Adrenal gland (tissue), 12 donors: ENCODE results near the gene KCNMB1. TPM values are rescaled to one million over a fixed set of nuclear protein-coding genes. Genes with fewer than 3 reads are reported as not detected.

Experiments used
- DNase-seq, 7 donors: peaks; one replicate each; pipeline ENCODE4 v3.0.0-alpha.2; 2019 to 2020
- H3K27ac ChIP-seq, 5 donors: fragments of 200-600 bp; sonication (generic) in 4 of 5; 1 replicate in 3 of 5; 2 replicates in 2 of 5; pipeline versions ENCODE4 v1.5.1 to v1.8.0; 2016 to 2020; ENCODE audit warnings: mild to moderate bottlenecking in 1 of 5
- H3K27me3 ChIP-seq: fragments of 200-600 bp; 2 replicates; pipeline ENCODE4 v1.8.0; 2021
- H3K36me3 ChIP-seq, 2 donors: fragments of 200-600 bp; replicated peaks in 1 of 2; 1 replicate in 1 of 2; 2 replicates in 1 of 2; pipeline versions ENCODE4 v1.5.1 to v1.8.0; 2018 to 2022
- H3K4me1 ChIP-seq, 2 donors: fragments of 200-600 bp; replicated peaks in 1 of 2; 1 replicate in 1 of 2; 2 replicates in 1 of 2; pipeline versions ENCODE4 v1.5.1 to v1.8.0; 2018 to 2021
- H3K4me3 ChIP-seq, 4 donors: fragments of 200-600 bp; sonication (generic) in 3 of 4; one replicate each; pipeline ENCODE4 v1.5.1; 2016 to 2018
- H3K9me3 ChIP-seq, 3 donors: fragments of 200-600 bp; sonication (generic) in 1 of 3; replicated peaks in 1 of 3; 1 replicate in 2 of 3; 2 replicates in 1 of 3; pipeline versions ENCODE4 v1.5.1 to v1.8.0; 2016 to 2021
- POLR2A ChIP-seq, 2 donors: fragments of 450-650 bp; IDR thresholded peaks; one replicate each; pipeline ENCODE4 v1.6.1; 2017; ENCODE audit warnings: antibody characterized with exemption in 2 of 2, mild to moderate bottlenecking in 2 of 2, moderate library complexity in 1 of 2
- whole genome bisulfite sequencing, 4 donors: extraction: QIAGEN DNeasy Blood & Tissue Kit in 2 of 4; methylation state at CpG; one replicate each; pipeline versions ENCODE4 v1.1.5 to v1.1.7; 2013 to 2017; 5-methylcytosine and 5-hydroxymethylcytosine counted together
- intact Hi-C, 2 donors: fragments of 100-400 bp; cut with DNase I; formaldehyde crosslinking; loops; one replicate each; pipeline versions ENCODE4 v1.14.1 to v1.15.0; 2022 to 2023
- polyA plus RNA-seq, 3 donors: library from polyadenylated mRNA; stranded (reverse); fragments of 200-250 nt in 2 of 3; fragments of 350-450 nt in 1 of 3; fragmentation: Illumina TruSeq in 1 of 3; extraction: RNeasy Lipid Tissue Mini Kit (QIAGEN cat#74804) in 1 of 3; gene quantifications; one replicate each; pipeline ENCODE4 v1.2.3, GENCODE V29; 2013 to 2014
- total RNA-seq, 9 donors: library from RNA; depleted of rRNA in 4 of 9; stranded (reverse); fragments of >200 nt in 4 of 9; fragments of 120-200 nt in 1 of 9; fragmentation: NEBNext Ultra II Directional in 1 of 9; extraction: Animal tissue kit (Norgen Biotek cat#: 25700) in 1 of 9; gene quantifications; one replicate each; pipeline versions ENCODE4 v1.1.0 to v1.2.4, GENCODE V29; 2013 to 2023
- TF ChIP-seq, protein P1 (sequence below), 6 experiments: fragments of 450-650 bp in 4 of 6; fragments of 200-600 bp in 2 of 6; sonication (generic) in 1 of 6; IDR thresholded peaks; 1 replicate in 5 of 6; 2 replicates in 1 of 6; pipeline versions ENCODE4 v1.5.1 to v1.8.0; 2016 to 2021; ENCODE audit warnings: antibody characterized with exemption in 6 of 6, mild to moderate bottlenecking in 2 of 6, moderate library complexity in 1 of 6
- donor health status: healthy with polysubstance abuse.
- donor health status: Bipolar disorder and iron deficiency.
- donor health status: DM: yes; HTN: yes; CAD: no.
- donor health status: DM: no; HTN: no; CAD: no.
- donor health status: DM: no; HTN: no; CAD: no.
- donor health status: DM: yes; HTN: yes; CAD: no.

Gene KCNMB1
- total and polyA plus RNA-seq, 12 donors, result 0.11 to 3.2 (median 0.89) TPM

- H3K27ac ChIP-seq, result no peak overlapping the region
- no peaks in the 10 kb centered on the region for H3K9me3 ChIP-seq
- 80 to 85% (median 82%) methylated on average over 9 to 10 of the region's 10 CpGs for WGBS, 4 donors
- no peaks in the 10 kb centered on the region for H3K36me3 ChIP-seq
- H3K4me3 ChIP-seq, result no peak overlapping the region
- H3K27me3 ChIP-seq, result no peaks in the 10 kb centered on the region
- intact Hi-C loops, result loop anchor here in 1 of 2 donors (5.0 kb wide), 1 partner anchor 196 kb away; no protein-coding TSS in a partner anchor
- no peak for DNase-seq
- H3K4me1 ChIP-seq, result no peaks in the 10 kb centered on the region
- TF ChIP-seq, protein P1, sequence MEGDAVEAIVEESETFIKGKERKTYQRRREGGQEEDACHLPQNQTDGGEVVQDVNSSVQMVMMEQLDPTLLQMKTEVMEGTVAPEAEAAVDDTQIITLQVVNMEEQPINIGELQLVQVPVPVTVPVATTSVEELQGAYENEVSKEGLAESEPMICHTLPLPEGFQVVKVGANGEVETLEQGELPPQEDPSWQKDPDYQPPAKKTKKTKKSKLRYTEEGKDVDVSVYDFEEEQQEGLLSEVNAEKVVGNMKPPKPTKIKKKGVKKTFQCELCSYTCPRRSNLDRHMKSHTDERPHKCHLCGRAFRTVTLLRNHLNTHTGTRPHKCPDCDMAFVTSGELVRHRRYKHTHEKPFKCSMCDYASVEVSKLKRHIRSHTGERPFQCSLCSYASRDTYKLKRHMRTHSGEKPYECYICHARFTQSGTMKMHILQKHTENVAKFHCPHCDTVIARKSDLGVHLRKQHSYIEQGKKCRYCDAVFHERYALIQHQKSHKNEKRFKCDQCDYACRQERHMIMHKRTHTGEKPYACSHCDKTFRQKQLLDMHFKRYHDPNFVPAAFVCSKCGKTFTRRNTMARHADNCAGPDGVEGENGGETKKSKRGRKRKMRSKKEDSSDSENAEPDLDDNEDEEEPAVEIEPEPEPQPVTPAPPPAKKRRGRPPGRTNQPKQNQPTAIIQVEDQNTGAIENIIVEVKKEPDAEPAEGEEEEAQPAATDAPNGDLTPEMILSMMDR (IDR thresholded peaks at IDR 0.05), result no peak
- TF ChIP-seq POLR2A (IDR thresholded peaks at IDR 0.05), result no peak
These were observed 41.8 kb upstream of the KCNMB1 start for GRCh38 chr5:170430866-170431437.

DNA sequence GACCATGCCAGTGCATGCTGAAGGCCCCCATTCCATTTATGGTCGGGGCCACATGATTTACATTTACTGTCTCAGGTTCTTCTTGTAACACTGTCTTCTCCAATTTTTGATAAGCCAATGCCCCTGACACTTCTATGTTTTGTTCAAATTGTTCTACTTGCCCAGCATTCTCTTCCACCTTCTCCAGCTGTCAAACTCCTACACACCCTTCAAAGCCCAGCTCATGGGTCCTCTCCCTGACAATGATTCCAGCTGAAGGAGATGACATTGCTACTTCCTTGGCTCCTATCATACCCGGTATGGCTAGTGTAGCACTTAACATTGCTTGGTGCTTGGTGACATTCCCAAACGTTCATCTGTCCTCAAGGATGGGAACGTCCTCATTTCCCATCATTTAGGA, 41.1 kb upstream of the KCNMB1 start:
- H3K4me1 ChIP-seq, result no peaks in the 10 kb centered on the region
- intact Hi-C loops, result loop anchor here in 1 of 2 donors (5.0 kb wide), 1 partner anchor 197 kb away; no protein-coding TSS in a partner anchor
- TF ChIP-seq, protein P1 (IDR thresholded peaks at IDR 0.05), result no peak
- no peak for TF ChIP-seq POLR2A (IDR thresholded peaks at IDR 0.05)
- H3K27me3 ChIP-seq, result no peaks in the 10 kb centered on the region
- 66 to 86% (median 78%) methylated on average over 4 of the region's 4 CpGs for WGBS, 4 donors
- H3K4me3 ChIP-seq, result no peak overlapping the region
- H3K9me3 ChIP-seq, result no peaks in the 10 kb centered on the region
- no peak overlapping the region for H3K27ac ChIP-seq
- no peaks in the 10 kb centered on the region for H3K36me3 ChIP-seq
- no peak for DNase-seq

DNA sequence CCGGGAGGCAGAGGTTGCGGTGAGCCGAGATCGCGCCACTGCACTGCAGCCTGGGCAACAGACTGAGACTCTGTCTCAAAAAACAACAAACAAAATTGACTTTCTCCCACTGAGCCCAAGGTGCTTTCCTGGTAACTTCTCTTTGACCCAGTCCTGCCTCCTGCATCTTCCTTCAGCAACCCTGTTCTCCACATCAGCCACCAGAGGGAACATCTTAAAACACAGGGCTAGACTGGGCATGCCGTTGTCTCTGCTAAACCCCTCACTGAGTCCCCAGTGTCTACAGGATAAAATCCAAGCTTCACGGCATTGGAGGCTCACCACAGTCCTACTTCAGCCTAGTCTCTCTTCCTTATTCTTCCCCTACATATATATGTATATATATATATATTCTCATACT, 39.8 kb upstream of the KCNMB1 start:
- WGBS, 4 donors, result 57 to 74% (median 67%) methylated on average over 7 of the region's 7 CpGs
- no peaks in the 10 kb centered on the region for H3K36me3 ChIP-seq
- H3K4me3 ChIP-seq, result no peak overlapping the region
- H3K27ac ChIP-seq, result no peak overlapping the region
- no peaks in the 10 kb centered on the region for H3K9me3 ChIP-seq
- intact Hi-C loops, result loop anchor here (5.0 to 10.0 kb wide), 3 partner anchors 207 to 366 kb away; partner anchors contain the start of gene FOXI1 (in 1 of the 2)
- H3K27me3 ChIP-seq, result no peaks in the 10 kb centered on the region
- H3K4me1 ChIP-seq, result no peaks in the 10 kb centered on the region
- TF ChIP-seq POLR2A (IDR thresholded peaks at IDR 0.05), result no peak
- TF ChIP-seq, protein P1 (IDR thresholded peaks at IDR 0.05), result peak in 1 of 6 experiments; percentile 9
- no peak for DNase-seq

- intact Hi-C loops, result loop anchor here (5.0 to 10.0 kb wide), 3 partner anchors 205 to 367 kb away; partner anchors contain the start of gene FOXI1 (in 1 of the 2)
- no peak for TF ChIP-seq POLR2A (IDR thresholded peaks at IDR 0.05)
- TF ChIP-seq, protein P1 (IDR thresholded peaks at IDR 0.05), result no peak
- WGBS, 4 donors, result 36 to 59% (median 49%) methylated on average over 4 of the region's 4 CpGs
- no peak for DNase-seq
- Histone ChIP-seq H3K9me3 (no peaks in the 10 kb centered on the region), H3K27ac (no peak overlapping the region), H3K36me3 (no peaks in the 10 kb centered on the region), H3K4me3 (no peak overlapping the region), H3K4me1 (no peaks in the 10 kb centered on the region), H3K27me3 (no peaks in the 10 kb centered on the region)
These were observed 38.6 kb upstream of the KCNMB1 start for GRCh38 chr5:170427672-170428236.
